WTC11 (cell line): ENCODE results near the gene FAM221B. TPM values are rescaled to one million over a fixed set of nuclear protein-coding genes. Genes with fewer than 3 reads are reported as not detected.

Experiments used
- ATAC-seq: fragments of 200-7000 bp; cut with Tn5 transposase; 2 replicates; pipeline ENCODE4 v1.10.0; 2021; ENCODE audit warnings: mild to moderate bottlenecking, moderate library complexity
- CTCF ChIA-PET: fragments of 300-600 bp; sonication (Branson Sonifier 250); formaldehyde crosslinking; loops from one replicate; lab custom pipeline; 2021; ENCODE audit warnings: antibody characterized with exemption; lab: Charles Lee
- POLR2A ChIA-PET: fragments of 350-600 bp; sonication (Branson Sonifier 250); formaldehyde crosslinking; loops from one replicate; lab custom pipeline; 2021; ENCODE audit warnings: antibody characterized with exemption; lab: Charles Lee
- DNase-seq: peaks from one replicate; pipeline ENCODE4 v3.0.0; 2021; ENCODE audit warnings: low spot score
- H3K27ac Mint-ChIP-seq: 2 replicates; pipeline ENCODE4 v1.8.0; 2021; ENCODE audit warnings: mixed read lengths
- H3K27me3 Mint-ChIP-seq: 2 replicates; pipeline ENCODE4 v1.8.0; 2021; ENCODE audit warnings: low read depth, mild to moderate bottlenecking, moderate library complexity, mixed read lengths
- H3K36me3 Mint-ChIP-seq: 2 replicates; pipeline ENCODE4 v1.8.0; 2021; ENCODE audit warnings: mixed read lengths
- H3K4me1 Mint-ChIP-seq: 2 replicates; pipeline ENCODE4 v1.8.0; 2022; ENCODE audit warnings: mixed read lengths
- H3K4me3 Mint-ChIP-seq: 2 replicates; pipeline ENCODE4 v1.8.0; 2021; ENCODE audit warnings: mild to moderate bottlenecking, moderate library complexity, mixed read lengths
- H3K9me3 Mint-ChIP-seq: 2 replicates; pipeline ENCODE4 v1.8.0; 2021; ENCODE audit warnings: mixed read lengths
- AFF4 ChIP-seq: sonication (generic); formaldehyde crosslinking; IDR thresholded peaks from 2 replicates; pipeline ENCODE4 v1.8.1; 2023; ENCODE audit warnings: mild to moderate bottlenecking, missing genetic modification reagents, borderline replicate concordance
- ATF1 ChIP-seq: sonication (generic); formaldehyde crosslinking; IDR thresholded peaks from 2 replicates; pipeline ENCODE4 v1.8.1; 2023; ENCODE audit warnings: mild to moderate bottlenecking, moderate library complexity, missing genetic modification reagents
- ATF6 ChIP-seq: sonication (generic); formaldehyde crosslinking; IDR thresholded peaks from 2 replicates; pipeline ENCODE4 v1.8.1; 2023; ENCODE audit warnings: mild to moderate bottlenecking, missing genetic modification reagents
- FOXP4 ChIP-seq: sonication (generic); formaldehyde crosslinking; IDR thresholded peaks from 2 replicates; pipeline ENCODE4 v1.8.0; 2022; ENCODE audit warnings: mild to moderate bottlenecking, missing genetic modification reagents
- GTF2I ChIP-seq: fragments of 250-450 bp; sonication (Bioruptor Pico); conservative IDR thresholded peaks from 2 replicates; pipeline ENCODE4 v1.4.0; 2021; ENCODE audit warnings: mild to moderate bottlenecking
- HMGA2 ChIP-seq: fragments of 250-450 bp; sonication (Bioruptor Pico); IDR thresholded peaks from 2 replicates; pipeline ENCODE4 v1.4.0; 2021; ENCODE audit warnings: mild to moderate bottlenecking, moderate library complexity
- MAX ChIP-seq: sonication (generic); formaldehyde crosslinking; IDR thresholded peaks from 2 replicates; pipeline ENCODE4 v1.8.0; 2022; ENCODE audit warnings: mild to moderate bottlenecking, missing genetic modification reagents
- MXD4 ChIP-seq: fragments of 250-450 bp; sonication (Bioruptor Pico); IDR thresholded peaks from 2 replicates; pipeline ENCODE4 v1.8.0; 2021; ENCODE audit warnings: mild to moderate bottlenecking, moderate library complexity, borderline replicate concordance
- MYBL2 ChIP-seq: sonication (generic); formaldehyde crosslinking; IDR thresholded peaks from 2 replicates; pipeline ENCODE4 v1.8.1; 2023; ENCODE audit warnings: mild to moderate bottlenecking, moderate library complexity, missing genetic modification reagents
- NFYB ChIP-seq: sonication (generic); formaldehyde crosslinking; conservative IDR thresholded peaks from 2 replicates; pipeline ENCODE4 v1.8.0; 2022; ENCODE audit warnings: low read depth, missing genetic modification reagents
- NR3C1 ChIP-seq: sonication (generic); formaldehyde crosslinking; conservative IDR thresholded peaks from 2 replicates; pipeline ENCODE4 v1.8.1; 2023; ENCODE audit warnings: low read depth, mild to moderate bottlenecking, missing genetic modification reagents
- OVOL2 ChIP-seq: fragments of 250-450 bp; sonication (Bioruptor Pico); IDR thresholded peaks from 2 replicates; pipeline ENCODE4 v1.9.0; 2021; ENCODE audit warnings: mild to moderate bottlenecking, borderline replicate concordance
- PRRX2 ChIP-seq: fragments of 250-450 bp; sonication (Bioruptor Pico); IDR thresholded peaks from 2 replicates; pipeline ENCODE4 v1.8.0; 2021; ENCODE audit warnings: mild to moderate bottlenecking
- SMAD3 ChIP-seq: sonication (generic); formaldehyde crosslinking; IDR thresholded peaks from 2 replicates; pipeline ENCODE4 v1.8.0; 2022; ENCODE audit warnings: missing genetic modification reagents, mild to moderate bottlenecking, borderline replicate concordance
- TCF7 ChIP-seq: sonication (generic); formaldehyde crosslinking; IDR thresholded peaks from 2 replicates; pipeline ENCODE4 v1.8.0; 2022; ENCODE audit warnings: mild to moderate bottlenecking, low read depth, missing genetic modification reagents, moderate library complexity
- USF1 ChIP-seq: sonication (generic); formaldehyde crosslinking; IDR thresholded peaks from 2 replicates; pipeline ENCODE4 v1.8.0; 2022; ENCODE audit warnings: mild to moderate bottlenecking, missing genetic modification reagents
- ZNF138 ChIP-seq: sonication (generic); formaldehyde crosslinking; conservative IDR thresholded peaks from 2 replicates; pipeline ENCODE4 v1.8.1; 2022; ENCODE audit warnings: mild to moderate bottlenecking, moderate library complexity, missing genetic modification reagents
- ZNF425 ChIP-seq: fragments of 250-450 bp; sonication (Bioruptor Pico); conservative IDR thresholded peaks from 2 replicates; pipeline ENCODE4 v1.9.0; 2021; ENCODE audit warnings: mild to moderate bottlenecking
- total RNA-seq: library from RNA; stranded (reverse); gene quantifications from 3 replicates; pipeline ENCODE4 v1.2.3, GENCODE V29; 2021

Gene FAM221B
- total RNA-seq, 1 experiment from 2014 or later: 0.11 TPM

GRCh38 chr9:35808433-35808832, 20.1 kb downstream of the FAM221B start:
- ATAC-seq (no peak), DNase-seq (no peak)
- TF ChIP-seq ATF6 (CRISPR knock-in tag) (no peak), ZNF138 (CRISPR knock-in tag) (no peak), MXD4 (CRISPR knock-in tag) (no peak), AFF4 (CRISPR knock-in tag) (no peak), MYBL2 (CRISPR knock-in tag) (no peak), USF1 (no peak), HMGA2 (CRISPR knock-in tag) (no peak), OVOL2 (CRISPR knock-in tag) (no peak), MAX (CRISPR knock-in tag) (no peak), NR3C1 (CRISPR knock-in tag) (no peak), PRRX2 (CRISPR knock-in tag) (no peak), TCF7 (CRISPR knock-in tag) (no peak), ATF1 (CRISPR knock-in tag) (no peak), SMAD3 (CRISPR knock-in tag) (no peak), ZNF425 (CRISPR knock-in tag) (no peak), FOXP4 (CRISPR knock-in tag) (no peak), NFYB (CRISPR knock-in tag) (no peak), GTF2I (CRISPR knock-in tag) (no peak)
- ChIA-PET CTCF (interaction anchor here (0.5 kb wide), 1 partner anchor 200 kb away, joined by 3 read pairs; no protein-coding TSS in a partner anchor), POLR2A (no interaction called here)
- H3K27ac Mint-ChIP-seq: no peak overlapping the region
- no peaks in the 10 kb centered on the region for H3K9me3 Mint-ChIP-seq
- H3K4me1 Mint-ChIP-seq: peaks cover 15% of the 10 kb centered on the region
- no peaks in the 10 kb centered on the region for H3K27me3 Mint-ChIP-seq
- H3K36me3 Mint-ChIP-seq: 0 out of 2 replicates have a peak, but pooled peaks cover under 1% of the 10 kb centered on the region
- no peak overlapping the region for H3K4me3 Mint-ChIP-seq
